Measurements from ENCODE around the gene SCUBE1. TPM values are rescaled to one million over a fixed set of nuclear protein-coding genes. Genes with fewer than 3 reads are reported as not detected.

SCUBE1 gene
- total and polyA plus RNA-seq, 2 of the 4 experiments (the other 2 are of a cell fraction), result not detected

GRCh38 chr22:43206509-43207161 lies 136.5 kb downstream of the SCUBE1 start:
- H3K9me3 ChIP-seq (ENCODE audit: control insufficient read depth, insufficient read depth, low read length), result no peaks in the 10 kb centered on the region
- no peak overlapping the region for H2BK15ac ChIP-seq (ENCODE audit: low read depth, low read length)
- peak overlapping the region; percentile 8 for H2AFZ ChIP-seq (replicated peaks; ENCODE audit: low read length, poor library complexity)
- in situ Hi-C loops (cut with MboI; ENCODE audit: low sequenced_read_pairs) (no loop called here), intact Hi-C loops (cut with micrococcal nuclease) (no loop called here), dilution Hi-C loops (cut with HindIII; ENCODE audit: low sequenced_read_pairs, unreplicated experiment) (no loop called here)
- H3K9me1 ChIP-seq (ENCODE audit: insufficient read depth, low read length), result no peaks in the 10 kb centered on the region
- TF ChIP-seq BHLHE40 (IDR thresholded peaks at IDR 0.05; ENCODE audit: low read depth, low read length) (peak; percentile 24; the same call in 1 of the 2 replicates), USF2 (IDR thresholded peaks at IDR 0.05; ENCODE audit: low read depth, low read length) (peak; percentile 51; the same call in 1 of the 2 replicates), CHD1 (IDR thresholded peaks at IDR 0.05; ENCODE audit: low read depth, low read length) (no peak), FOS (IDR thresholded peaks at IDR 0.05; ENCODE audit: low read depth, low read length) (no peak), MAFK (IDR thresholded peaks at IDR 0.05; ENCODE audit: low read depth, low read length) (no peak), POLR2A (IDR thresholded peaks at IDR 0.05; ENCODE audit: low read depth, low read length) (no peak)
- H3K56ac ChIP-seq (ENCODE audit: extremely low read depth, insufficient read depth, low read length), result no peak overlapping the region
- H3K36me3 ChIP-seq (ENCODE audit: control insufficient read depth, insufficient read depth, low read length), result no peaks in the 10 kb centered on the region
- no peak overlapping the region for H3K14ac ChIP-seq (replicated peaks; ENCODE audit: low read depth, low read length)
- H3K4me3 ChIP-seq (ENCODE audit: insufficient read depth, low read depth, low read length), result no peak overlapping the region
- H2BK120ac ChIP-seq (ENCODE audit: low read depth, low read length), result no peak overlapping the region
- no peak overlapping the region for H3K9ac ChIP-seq (ENCODE audit: low read depth, low read length)
- no peak overlapping the region for H3K18ac ChIP-seq (ENCODE audit: low read depth, low read length)
- no peak overlapping the region for H3K23ac ChIP-seq (ENCODE audit: low read depth, low read length)
- H4K91ac ChIP-seq (ENCODE audit: insufficient read depth, low read depth, low read length), result no peak overlapping the region
- no peak overlapping the region for H4K5ac ChIP-seq (ENCODE audit: low read depth, low read length)
- H3K27ac ChIP-seq (ENCODE audit: insufficient read depth, low read length), result no peak overlapping the region
- peak overlapping the region; percentile 28 for H2AK9ac ChIP-seq (replicated peaks; ENCODE audit: low read depth, low read length, poor library complexity)
- H4K20me1 ChIP-seq (ENCODE audit: insufficient read depth, low read length), result no peaks in the 10 kb centered on the region
- DNase-seq (no peak), ATAC-seq (ENCODE audit: low read depth) (peak; percentile 24; the same call in 1 of the 2 replicates)
- no peak overlapping the region for H3K4ac ChIP-seq (ENCODE audit: low read depth, low read length)
- no peak overlapping the region for H2AK5ac ChIP-seq (ENCODE audit: low read depth, low read length)
- H2BK5ac ChIP-seq (ENCODE audit: low read depth, low read length, poor library complexity, severe bottlenecking), result no peak overlapping the region
- ChIA-PET CTCF (no interaction called here), POLR2A (ENCODE audit: unreplicated experiment) (no interaction called here)
- BruUV-seq (replicated peaks), result no TSS peak
- no peak overlapping the region; the same call in 1 of the 2 replicates for H3K4me2 ChIP-seq (ENCODE audit: low read depth, low read length)
- no peak overlapping the region for H4K8ac ChIP-seq (ENCODE audit: low read depth in 2 of 2, low read length in 2 of 2)
- H2BK20ac ChIP-seq (ENCODE audit: low read depth, low read length), result no peak overlapping the region
- peaks cover 21% of the 10 kb centered on the region; the same call in 1 of the 2 replicates for H3K27me3 ChIP-seq (ENCODE audit: control insufficient read depth, insufficient read depth, low read length)
- H3K4me1 ChIP-seq (ENCODE audit: control insufficient read depth, insufficient read depth, low read length), result peaks cover 2% of the 10 kb centered on the region; the same call in 1 of the 2 replicates
- H3K79me1 ChIP-seq (ENCODE audit: low read depth in 1 of 2, low read length in 2 of 2), result no peaks in the 10 kb centered on the region
- WGBS, 2 experiments (ENCODE audit: extremely low coverage in 2 of 2, insufficient read length in 1 of 2), result 50% methylated on average over 7 of the region's 23 CpGs; no CpG with 5 or more reads in 1 of the 2 experiments

Data from IMR-90 (cell line).